Measurements from ENCODE around the gene CHCT1.

DNA sequence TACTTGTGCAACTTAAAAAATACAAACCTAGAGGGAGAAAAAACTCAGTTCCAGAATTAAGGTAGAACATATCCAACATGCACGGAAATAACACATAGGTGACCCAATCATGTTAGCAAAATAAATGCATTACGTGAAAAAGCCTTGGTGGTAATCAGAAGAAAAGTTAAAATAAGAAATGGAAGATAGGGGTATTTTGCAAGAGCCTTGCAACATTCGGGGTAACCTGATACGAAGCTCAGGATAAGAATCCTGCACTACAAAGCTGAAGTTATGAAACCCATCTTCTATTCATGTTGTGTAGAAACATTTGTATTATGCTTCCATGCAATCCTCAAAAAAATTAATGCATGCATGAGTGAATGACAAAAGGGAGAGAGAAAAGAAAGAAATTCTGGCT, 33.1 kb downstream of the CHCT1 start:
- TF ChIP-seq CTCF (IDR thresholded peaks at IDR 0.05) (no peak), EZH2phosphoT487 (IDR thresholded peaks at IDR 0.05; ENCODE audit: borderline replicate concordance, low read depth) (no peak), POLR2AphosphoS5 (IDR thresholded peaks at IDR 0.05; ENCODE audit: low read depth, low read length) (no peak), MXI1 (IDR thresholded peaks at IDR 0.05; ENCODE audit: low read depth, low read length) (no peak), REST (IDR thresholded peaks at IDR 0.05; ENCODE audit: low read depth, low read length) (no peak), CHD2 (IDR thresholded peaks at IDR 0.05; ENCODE audit: low read length, partially characterized antibody) (no peak), RAD21 (IDR thresholded peaks at IDR 0.05; ENCODE audit: low read length) (no peak), SMC3 (IDR thresholded peaks at IDR 0.05; ENCODE audit: low read depth, low read length) (no peak), EP300 (IDR thresholded peaks at IDR 0.05; ENCODE audit: borderline replicate concordance in 1 of 2, low read depth in 1 of 2, low read length in 1 of 2) (no peak)
